IMR-90 (cell line): ENCODE measurements around the gene WEE1. TPM values are rescaled to one million over a fixed set of nuclear protein-coding genes. Genes with fewer than 3 reads are reported as not detected.

ENCODE experiments used
- ATAC-seq: fragments of 200-7000 bp; cut with Tn5 transposase; 2 replicates; pipeline ENCODE4 v1.9.1; 2020; ENCODE audit warnings: low read depth, mild to moderate bottlenecking, moderate library complexity
- BruUV-seq: library from RNA; stranded (reverse); fragments of 400-500 nt; replicated peaks from 2 replicates; lab custom pipeline; 2021; lab: Mats Ljungman, UMichigan
- CTCF ChIA-PET: fragments of 300-600 bp; formaldehyde crosslinking; extraction: SDS; loops from one replicate; lab custom pipeline; 2021; ENCODE audit warnings: antibody characterized with exemption; lab: Yijun Ruan, JAX
- POLR2A ChIA-PET: fragments of 300-600 bp; sonication (Branson Sonifier 250); formaldehyde crosslinking; loops from one replicate; lab custom pipeline; 2022; ENCODE audit warnings: antibody characterized with exemption; ENCODE audit not compliant: unreplicated experiment; lab: Charles Lee
- DNase-seq: peaks from one replicate; pipeline ENCODE4 v3.0.0; 2013
- H2AFZ ChIP-seq: replicated peaks from 2 replicates; pipeline ENCODE3; 2013; ENCODE audit warnings: low read length, mild to moderate bottlenecking; ENCODE audit not compliant: poor library complexity
- H2AK5ac ChIP-seq: 2 replicates; pipeline ENCODE4 v1.6.1; 2013; ENCODE audit warnings: low read depth, low read length, inconsistent platforms
- H2AK9ac ChIP-seq: replicated peaks from 2 replicates; pipeline ENCODE3; 2013; ENCODE audit warnings: mild to moderate bottlenecking, low read depth, low read length, moderate library complexity; ENCODE audit not compliant: poor library complexity
- H2BK120ac ChIP-seq: 2 replicates; pipeline ENCODE4 v1.6.1; 2013; ENCODE audit warnings: low read depth, low read length, inconsistent platforms
- H2BK15ac ChIP-seq: 3 replicates; pipeline ENCODE4 v1.6.1; 2013; ENCODE audit warnings: low read depth, low read length, inconsistent platforms
- H2BK20ac ChIP-seq: 2 replicates; pipeline ENCODE4 v1.6.1; 2013; ENCODE audit warnings: low read depth, mild to moderate bottlenecking, inconsistent platforms, low read length, moderate library complexity
- H2BK5ac ChIP-seq: 2 replicates; pipeline ENCODE4 v1.6.1; 2013; ENCODE audit warnings: mild to moderate bottlenecking, low read depth, low read length, inconsistent platforms; ENCODE audit not compliant: poor library complexity, severe bottlenecking
- H3K14ac ChIP-seq: replicated peaks from 2 replicates; pipeline ENCODE4 v1.6.1; 2013; ENCODE audit warnings: low read depth, low read length, inconsistent platforms
- H3K18ac ChIP-seq: 2 replicates; pipeline ENCODE4 v1.6.1; 2013; ENCODE audit warnings: low read depth, low read length, control low read depth
- H3K23ac ChIP-seq: 2 replicates; pipeline ENCODE4 v1.6.1; 2013; ENCODE audit warnings: low read depth, low read length, inconsistent platforms
- H3K27ac ChIP-seq: 2 replicates; pipeline ENCODE4 v1.5.1; 2013; ENCODE audit warnings: mild to moderate bottlenecking, control low read depth, low read length; ENCODE audit not compliant: insufficient read depth
- H3K27me3 ChIP-seq: 2 replicates; pipeline ENCODE4 v1.6.1; 2013; ENCODE audit warnings: low read length; ENCODE audit not compliant: control insufficient read depth, insufficient read depth
- H3K36me3 ChIP-seq: 2 replicates; pipeline ENCODE4 v1.6.1; 2013; ENCODE audit warnings: low read length, mixed read lengths; ENCODE audit not compliant: control insufficient read depth, insufficient read depth
- H3K4ac ChIP-seq: 2 replicates; pipeline ENCODE4 v1.6.1; 2013; ENCODE audit warnings: low read depth, low read length, inconsistent platforms
- H3K4me1 ChIP-seq: 2 replicates; pipeline ENCODE4 v1.6.1; 2013; ENCODE audit warnings: low read length, mixed read lengths; ENCODE audit not compliant: control insufficient read depth, insufficient read depth
- H3K4me2 ChIP-seq: 2 replicates; pipeline ENCODE4 v1.6.1; 2013; ENCODE audit warnings: low read depth, mild to moderate bottlenecking, control low read depth, low read length, moderate library complexity
- H3K4me3 ChIP-seq: 2 replicates; pipeline ENCODE4 v1.5.1; 2013; ENCODE audit warnings: low read depth, mild to moderate bottlenecking, control low read depth, low read length, moderate library complexity; ENCODE audit not compliant: insufficient read depth
- H3K56ac ChIP-seq: 2 replicates; pipeline ENCODE4 v1.6.1; 2013; ENCODE audit warnings: low read length, inconsistent platforms; ENCODE audit not compliant: insufficient read depth; ENCODE audit errors: extremely low read depth
- H3K79me1 ChIP-seq, 2 experiments: 2 replicates each; pipeline ENCODE4 v1.6.1; 2013; ENCODE audit warnings: low read length in 2 of 2, inconsistent platforms in 1 of 2, low read depth in 1 of 2
- H3K9ac ChIP-seq: 2 replicates; pipeline ENCODE4 v1.6.1; 2013; ENCODE audit warnings: low read depth, low read length, control low read depth
- H3K9me1 ChIP-seq: 2 replicates; pipeline ENCODE4 v1.6.1; 2013; ENCODE audit warnings: low read length, inconsistent platforms; ENCODE audit not compliant: insufficient read depth
- H3K9me3 ChIP-seq: 2 replicates; pipeline ENCODE4 v1.6.1; 2013; ENCODE audit warnings: low read length; ENCODE audit not compliant: control insufficient read depth, insufficient read depth
- H4K20me1 ChIP-seq: 2 replicates; pipeline ENCODE4 v1.6.1; 2013; ENCODE audit warnings: low read length, inconsistent platforms; ENCODE audit not compliant: insufficient read depth
- H4K5ac ChIP-seq: 2 replicates; pipeline ENCODE4 v1.6.1; 2013; ENCODE audit warnings: mild to moderate bottlenecking, low read depth, low read length, control low read depth
- H4K8ac ChIP-seq, 2 experiments: 2 replicates each; pipeline ENCODE4 v1.6.1; 2013; ENCODE audit warnings: low read depth in 2 of 2, low read length in 2 of 2, control low read depth in 1 of 2, inconsistent platforms in 1 of 2
- H4K91ac ChIP-seq: 2 replicates; pipeline ENCODE4 v1.6.1; 2013; ENCODE audit warnings: low read depth, low read length, inconsistent platforms; ENCODE audit not compliant: insufficient read depth
- BHLHE40 ChIP-seq: fragments of 150-350 bp; IDR thresholded peaks from 2 replicates; pipeline ENCODE4 v1.6.1; 2016; ENCODE audit warnings: mild to moderate bottlenecking, low read depth, low read length
- CHD1 ChIP-seq: IDR thresholded peaks from 2 replicates; pipeline ENCODE4 v1.6.1; 2012; ENCODE audit warnings: low read depth, low read length, improper control_type of control experiment
- FOS ChIP-seq: fragments of 150-350 bp; IDR thresholded peaks from 2 replicates; pipeline ENCODE4 v1.6.1; 2016; ENCODE audit warnings: low read depth, low read length
- MAFK ChIP-seq: IDR thresholded peaks from 2 replicates; pipeline ENCODE4 v1.6.1; 2012; ENCODE audit warnings: low read depth, low read length, improper control_type of control experiment
- MAZ ChIP-seq: IDR thresholded peaks from 2 replicates; pipeline ENCODE4 v1.6.1; 2012; ENCODE audit warnings: low read depth, mild to moderate bottlenecking, low read length, improper control_type of control experiment, moderate library complexity, borderline replicate concordance
- MXI1 ChIP-seq: IDR thresholded peaks from 2 replicates; pipeline ENCODE4 v1.6.1; 2012; ENCODE audit warnings: low read depth, mild to moderate bottlenecking, low read length, moderate library complexity, borderline replicate concordance
- RAD21 ChIP-seq: IDR thresholded peaks from 2 replicates; pipeline ENCODE4 v1.6.1; 2012; ENCODE audit warnings: low read length, improper control_type of control experiment
- SMC3 ChIP-seq: fragments of 150-350 bp; IDR thresholded peaks from 2 replicates; pipeline ENCODE4 v1.6.1; 2016; ENCODE audit warnings: low read depth, mild to moderate bottlenecking, antibody characterized with exemption, low read length, moderate library complexity
- WGBS, 2 experiments: methylation state at CpG; one replicate each; pipeline versions ENCODE4 v1.1.5 to v1.1.7; 2013; ENCODE audit warnings: missing lambda C conversion rate in 2 of 2; ENCODE audit not compliant: insufficient read length in 1 of 2; ENCODE audit errors: extremely low coverage in 2 of 2; 5-methylcytosine and 5-hydroxymethylcytosine counted together
- dilution Hi-C: fragments of 300-500 bp; cut with HindIII; formaldehyde crosslinking; loops from one replicate; pipeline ENCODE4 v1.14.3; 2018; ENCODE audit warnings: low sequenced_read_pairs; ENCODE audit not compliant: unreplicated experiment
- in situ Hi-C: fragments of 300-500 bp; cut with MboI; formaldehyde crosslinking; loops from 3 replicates; pipeline ENCODE4 v1.14.3; 2019; ENCODE audit warnings: low sequenced_read_pairs, inconsistent platforms, mixed read lengths
- intact Hi-C: fragments of 100-400 bp; cut with micrococcal nuclease; formaldehyde crosslinking; loops from 2 replicates; pipeline ENCODE4 v1.10.0; 2022
- polyA plus RNA-seq, 3 experiments: library from polyadenylated mRNA; depleted of rRNA; stranded (reverse); fragments of >200 nt; gene quantifications; 2 replicates each; pipeline ENCODE4 v1.2.3, GENCODE V29; 2012; ENCODE audit warnings: low replicate concordance in 1 of 3
- total RNA-seq: library from RNA; depleted of rRNA; stranded (reverse); fragments of >200 nt; gene quantifications from 2 replicates; pipeline ENCODE4 v1.2.3, GENCODE V29; 2012
- TF ChIP-seq, protein P1 (sequence below): conservative IDR thresholded peaks from 2 replicates; pipeline ENCODE4 v1.5.1; 2012; ENCODE audit warnings: mild to moderate bottlenecking, low read depth, low read length, improper control_type of control experiment

Gene WEE1
- total and polyA plus RNA-seq, 2 of the 4 experiments (the other 2 are of a cell fraction), result 26.5 to 29.2 TPM

DNA sequence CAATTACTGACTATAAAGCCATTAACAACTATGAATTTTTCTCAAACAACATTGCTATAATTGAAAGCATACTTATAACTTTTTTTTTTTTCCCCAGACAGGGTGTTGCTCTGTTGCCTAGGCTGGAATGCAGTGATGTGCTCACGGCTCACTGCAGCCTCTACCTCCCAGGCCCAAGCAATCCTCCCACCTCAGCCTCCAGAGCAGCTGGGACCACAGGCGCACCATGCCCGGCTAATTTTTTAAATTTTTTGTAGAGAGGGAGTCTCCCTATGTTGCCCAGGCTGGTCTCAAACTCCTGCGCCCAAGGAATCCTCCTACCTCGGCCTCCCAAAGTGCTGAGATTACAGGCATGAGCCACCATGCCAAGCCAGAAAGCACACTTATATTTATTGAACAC, 6.1 kb upstream of the WEE1 start:
- Histone ChIP-seq H3K4me1 (peaks cover 8% of the 10 kb centered on the region), H3K9me1 (peaks cover 13% of the 10 kb centered on the region), H2BK5ac (peak overlapping the region; percentile 95), H4K5ac (no peak overlapping the region), H3K4ac (peak overlapping the region; percentile 68), H3K79me1 (peaks cover 3 to 32% of the 10 kb centered on the region in 2 experiments; a peak in 3 of 4 replicates), H3K18ac (peak overlapping the region; percentile 29), H3K9ac (no peak overlapping the region), H3K56ac (no peak overlapping the region), H3K23ac (peak overlapping the region; percentile 25; the same call in 1 of the 2 replicates), H4K20me1 (no peaks in the 10 kb centered on the region), H3K36me3 (no peaks in the 10 kb centered on the region), H2AK9ac (no peak overlapping the region), H2BK120ac (peak overlapping the region; percentile 96; the same call in 1 of the 2 replicates), H3K27me3 (no peaks in the 10 kb centered on the region), H4K91ac (peak overlapping the region; percentile 57), H3K4me3 (no peak overlapping the region), H3K9me3 (no peaks in the 10 kb centered on the region), H2BK15ac (peak overlapping the region; percentile 55), H2BK20ac (peak overlapping the region; percentile 64; the same call in 1 of the 2 replicates), H3K27ac (peak overlapping the region; percentile 68), H3K4me2 (no peak overlapping the region), H4K8ac (peak overlapping the region in 1 of 2 experiments; percentile 67; a peak in 2 of 4 replicates), H2AFZ (no peak overlapping the region), H3K14ac (0 out of 2 replicates have a peak overlapping the region, but pooled peaks have one; percentile 19), H2AK5ac (peak overlapping the region; percentile 84; the same call in 1 of the 2 replicates)
- CTCF ChIA-PET, result interaction anchor here (0.6 to 1.2 kb wide), 2 partner anchors 46 to 171 kb away, joined by 3 to 5 read pairs; no protein-coding TSS in a partner anchor
- POLR2A ChIA-PET, result no interaction called here
- intact Hi-C loops, result no loop called here
- TF ChIP-seq MXI1 (no peak), MAZ (no peak), BHLHE40 (no peak), MAFK (no peak), RAD21 (no peak), SMC3 (no peak), CHD1 (no peak), FOS (no peak)
- TF ChIP-seq, protein P1, sequence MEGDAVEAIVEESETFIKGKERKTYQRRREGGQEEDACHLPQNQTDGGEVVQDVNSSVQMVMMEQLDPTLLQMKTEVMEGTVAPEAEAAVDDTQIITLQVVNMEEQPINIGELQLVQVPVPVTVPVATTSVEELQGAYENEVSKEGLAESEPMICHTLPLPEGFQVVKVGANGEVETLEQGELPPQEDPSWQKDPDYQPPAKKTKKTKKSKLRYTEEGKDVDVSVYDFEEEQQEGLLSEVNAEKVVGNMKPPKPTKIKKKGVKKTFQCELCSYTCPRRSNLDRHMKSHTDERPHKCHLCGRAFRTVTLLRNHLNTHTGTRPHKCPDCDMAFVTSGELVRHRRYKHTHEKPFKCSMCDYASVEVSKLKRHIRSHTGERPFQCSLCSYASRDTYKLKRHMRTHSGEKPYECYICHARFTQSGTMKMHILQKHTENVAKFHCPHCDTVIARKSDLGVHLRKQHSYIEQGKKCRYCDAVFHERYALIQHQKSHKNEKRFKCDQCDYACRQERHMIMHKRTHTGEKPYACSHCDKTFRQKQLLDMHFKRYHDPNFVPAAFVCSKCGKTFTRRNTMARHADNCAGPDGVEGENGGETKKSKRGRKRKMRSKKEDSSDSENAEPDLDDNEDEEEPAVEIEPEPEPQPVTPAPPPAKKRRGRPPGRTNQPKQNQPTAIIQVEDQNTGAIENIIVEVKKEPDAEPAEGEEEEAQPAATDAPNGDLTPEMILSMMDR, result no peak
- ATAC-seq (no peak), DNase-seq (no peak)
- dilution Hi-C loops, result no loop called here
- in situ Hi-C loops, result no loop called here
- WGBS, 2 experiments, result 100% methylated on average over 1 of the region's 5 CpGs; no CpG with 5 or more reads in 1 of the 2 experiments
- no TSS peak for BruUV-seq
